Stomach smooth muscle (tissue), 2 donors: ENCODE data around the gene CDK13.
"Not testable (repeated sequence)": the region's sequence is repeated elsewhere in the genome, so short reads cannot be mapped to it uniquely, and the experiment has no call there.

Experiments used
- H3K27ac ChIP-seq: one replicate; pipeline ENCODE4 v1.7.0; 2013; ENCODE audit warnings: mild to moderate bottlenecking, low read length, inconsistent platforms
- H3K27me3 ChIP-seq, 2 donors: one replicate each; pipeline ENCODE4 v1.7.0; 2013; ENCODE audit warnings: low read length in 2 of 2; ENCODE audit not compliant: insufficient read depth in 2 of 2, control insufficient read depth in 1 of 2
- H3K36me3 ChIP-seq, 2 donors: one replicate each; pipeline ENCODE4 v1.7.0; 2013; ENCODE audit warnings: low read length in 2 of 2; ENCODE audit not compliant: control insufficient read depth in 2 of 2, insufficient read depth in 2 of 2
- H3K4me1 ChIP-seq: one replicate; pipeline ENCODE4 v1.7.0; 2013; ENCODE audit warnings: low read length; ENCODE audit not compliant: control insufficient read depth, insufficient read depth
- H3K4me3 ChIP-seq, 2 donors: one replicate each; pipeline ENCODE4 v1.7.0; 2013; ENCODE audit warnings: low read length in 2 of 2
- H3K9ac ChIP-seq, 2 donors: one replicate each; pipeline ENCODE4 v1.7.0; 2013; ENCODE audit warnings: low read length in 2 of 2, mild to moderate bottlenecking in 1 of 2
- H3K9me3 ChIP-seq, 2 donors: one replicate each; pipeline ENCODE4 v1.7.0; 2013; ENCODE audit warnings: low read length in 2 of 2; ENCODE audit not compliant: control insufficient read depth in 2 of 2
- donor health status: healthy.
- donor health status: Pancreatic carcinoma.

The CDK13 gene

GRCh38 chr7:40148247-40148580 lies 198.2 kb downstream of the CDK13 start:
- H3K27ac ChIP-seq, H3K9ac ChIP-seq, H3K27me3 ChIP-seq: not testable (repeated sequence)

GRCh38 chr7:40148671-40149070 lies 198.6 kb downstream of the CDK13 start:
- Histone ChIP-seq H3K9ac (no peak overlapping the region), H3K27me3 (no peaks in the 10 kb centered on the region), H3K36me3 (no peaks in the 10 kb centered on the region), H3K4me1 (no peaks in the 10 kb centered on the region), H3K9me3 (no peaks in the 10 kb centered on the region), H3K4me3 (no peak overlapping the region), H3K27ac (no peak overlapping the region)

More at GRCh38 chr7:40148247-40148580, 198.2 kb downstream of the CDK13 start:
- not testable (repeated sequence) for H3K4me1 ChIP-seq, H3K4me3 ChIP-seq, H3K9me3 ChIP-seq, H3K36me3 ChIP-seq
